ENCODE data around the gene PADI1.

PADI1 gene

GRCh38 chr1:17214876-17215544 lies 10.1 kb downstream of the PADI1 start:
- DNase-seq (ENCODE audit: low read depth): no peak

- DNase-seq (ENCODE audit: low read depth): no peak
These were observed 10.6 kb downstream of the PADI1 start for GRCh38 chr1:17215545-17215890.

GRCh38 chr1:17216078-17216477 lies 11.2 kb downstream of the PADI1 start:
- no peak for DNase-seq (ENCODE audit: low read depth)

GRCh38 chr1:17217607-17218006 lies 12.7 kb downstream of the PADI1 start:
- DNase-seq (ENCODE audit: low read depth): no peak

- DNase-seq (ENCODE audit: low read depth): no peak
These were observed 14.0 kb downstream of the PADI1 start for GRCh38 chr1:17218939-17219338.

GRCh38 chr1:17220287-17220686 lies 15.4 kb downstream of the PADI1 start:
- no peak for DNase-seq (ENCODE audit: low read depth)

- no peak for DNase-seq (ENCODE audit: low read depth)
These were observed 17.6 kb downstream of the PADI1 start for GRCh38 chr1:17222557-17222956.

GRCh38 chr1:17224434-17224833 lies 19.5 kb downstream of the PADI1 start:
- no peak for DNase-seq (ENCODE audit: low read depth)

GRCh38 chr1:17225140-17225539 lies 20.2 kb downstream of the PADI1 start:
- no peak for DNase-seq (ENCODE audit: low read depth)

GRCh38 chr1:17227358-17227915 lies 22.5 kb downstream of the PADI1 start:
- DNase-seq (ENCODE audit: low read depth): no peak

GRCh38 chr1:17228619-17229018 lies 23.7 kb downstream of the PADI1 start:
- DNase-seq (ENCODE audit: low read depth): no peak

- no peak for DNase-seq (ENCODE audit: low read depth)
These were observed 24.5 kb downstream of the PADI1 start for GRCh38 chr1:17229379-17229778.

- no peak for DNase-seq (ENCODE audit: low read depth)
These were observed 25.2 kb downstream of the PADI1 start for GRCh38 chr1:17230106-17230505.

GRCh38 chr1:17230671-17231310 lies 25.9 kb downstream of the PADI1 start:
- DNase-seq (ENCODE audit: low read depth): no peak

GRCh38 chr1:17232759-17233661 lies 28.1 kb downstream of the PADI1 start:
- DNase-seq (ENCODE audit: low read depth): peak; percentile 82

- DNase-seq (ENCODE audit: low read depth): peak; percentile 90
These were observed 28.9 kb downstream of the PADI1 start for GRCh38 chr1:17233675-17234320.

- no peak for DNase-seq (ENCODE audit: low read depth)
These were observed 29.5 kb downstream of the PADI1 start for GRCh38 chr1:17234405-17234804.

- no peak for DNase-seq (ENCODE audit: low read depth)
These were observed 30.4 kb downstream of the PADI1 start for GRCh38 chr1:17235135-17235885.

GRCh38 chr1:17236779-17237560 lies 32.0 kb downstream of the PADI1 start:
- DNase-seq (ENCODE audit: low read depth): peak; percentile 74

- no peak for DNase-seq (ENCODE audit: low read depth)
These were observed 32.6 kb downstream of the PADI1 start for GRCh38 chr1:17237561-17237903.

- peak; percentile 96 for DNase-seq (ENCODE audit: low read depth)
These were observed 34.5 kb downstream of the PADI1 start for GRCh38 chr1:17239420-17239819.

Measured in amniotic epithelial cell (primary cell).